GM18861 (cell line): ENCODE data around the gene C10orf71.

Source experiments
- ATAC-seq: cut with Tn5 transposase; IDR thresholded peaks from one replicate; pipeline ENCODE4 v1.9.1; 2021; ENCODE audit not compliant: unreplicated experiment

C10orf71 gene

GRCh38 chr10:49298983-49299815 is at the start of gene C10orf71:
C10orf71 (plus strand) TSS chr10:49299170; CDS start chr10:49322546, 23,376 bp downstream.
- ATAC-seq = no peak

DNA sequence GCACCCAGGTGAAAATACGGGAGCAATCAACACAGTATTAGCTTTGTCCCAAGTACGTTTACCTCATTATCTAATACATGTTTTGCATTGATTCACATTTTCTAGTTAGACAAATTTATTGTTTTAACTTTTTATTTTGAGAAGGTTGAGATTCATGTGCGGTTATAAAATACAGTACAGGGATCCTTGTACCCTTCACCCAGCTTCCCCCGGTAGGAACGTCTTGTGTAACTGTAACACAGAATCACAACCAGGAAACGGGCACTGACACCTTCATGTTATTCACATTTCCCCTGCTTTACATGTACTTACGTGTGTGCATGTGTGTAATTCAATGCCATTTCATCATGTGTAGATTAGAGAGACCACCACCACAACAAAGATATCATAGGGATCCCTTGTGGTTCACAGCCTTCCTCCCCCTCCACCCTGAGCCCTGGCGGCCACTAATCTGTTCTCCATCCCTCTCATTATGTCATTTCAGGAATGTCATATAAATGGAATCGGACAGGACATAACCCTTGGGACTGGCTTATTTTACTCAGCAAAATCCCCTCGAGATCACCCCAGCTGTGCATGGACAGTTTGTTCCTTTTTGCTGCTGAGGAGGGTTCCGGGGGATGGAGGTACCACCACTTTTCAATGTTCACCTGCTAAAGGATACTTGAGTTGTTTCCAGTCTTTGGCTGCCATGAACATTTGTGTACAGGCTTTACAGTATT is 46.5 kb upstream of the C10orf71 start:
- no peak for ATAC-seq

- ATAC-seq = no peak
Observed at GRCh38 chr10:49253340-49253906, 45.5 kb upstream of the C10orf71 start.

DNA sequence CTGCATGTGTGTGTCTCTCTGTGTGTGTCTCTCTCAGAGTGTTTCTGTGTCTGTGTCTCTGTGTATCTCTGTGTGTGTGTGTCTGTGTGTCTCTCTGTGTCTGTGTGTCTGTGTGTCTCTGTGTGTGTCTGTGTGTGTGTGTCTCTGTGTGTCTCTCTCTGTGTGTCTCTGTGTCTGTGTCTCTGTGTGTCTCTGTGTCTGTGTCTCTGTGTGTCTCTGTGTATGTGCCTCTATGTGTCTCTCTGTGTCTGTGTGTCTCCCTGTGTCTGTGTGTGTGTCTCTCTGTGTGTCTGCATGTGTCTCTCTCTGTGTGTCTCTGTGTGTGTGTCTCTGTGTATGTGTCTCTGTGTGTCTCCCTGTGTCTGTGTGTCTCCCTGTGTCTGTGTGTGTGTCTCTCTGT is 44.8 kb upstream of the C10orf71 start:
- no peak for ATAC-seq

- ATAC-seq = no peak
Observed at GRCh38 chr10:49254556-49255318, 44.2 kb upstream of the C10orf71 start.

DNA sequence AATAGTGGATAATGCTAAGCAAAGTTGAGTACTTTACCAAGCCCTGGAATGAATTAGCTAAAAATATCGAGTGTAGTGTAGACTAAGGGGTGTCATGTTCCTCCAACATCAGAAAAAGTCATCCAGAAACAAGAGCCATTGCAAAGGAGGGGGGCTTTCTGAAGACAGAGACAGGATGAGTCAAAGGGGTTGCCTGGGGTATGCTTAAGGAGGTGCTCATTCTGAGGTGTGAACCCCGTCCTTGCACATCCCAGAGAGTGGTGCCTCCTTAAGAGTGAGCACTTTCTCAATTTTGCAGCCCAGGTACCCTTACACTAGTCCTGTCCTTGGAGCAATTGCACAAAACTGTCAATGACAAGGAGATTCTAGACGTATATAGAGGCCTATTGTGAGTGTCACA is 43.1 kb upstream of the C10orf71 start:
- no peak for ATAC-seq

DNA sequence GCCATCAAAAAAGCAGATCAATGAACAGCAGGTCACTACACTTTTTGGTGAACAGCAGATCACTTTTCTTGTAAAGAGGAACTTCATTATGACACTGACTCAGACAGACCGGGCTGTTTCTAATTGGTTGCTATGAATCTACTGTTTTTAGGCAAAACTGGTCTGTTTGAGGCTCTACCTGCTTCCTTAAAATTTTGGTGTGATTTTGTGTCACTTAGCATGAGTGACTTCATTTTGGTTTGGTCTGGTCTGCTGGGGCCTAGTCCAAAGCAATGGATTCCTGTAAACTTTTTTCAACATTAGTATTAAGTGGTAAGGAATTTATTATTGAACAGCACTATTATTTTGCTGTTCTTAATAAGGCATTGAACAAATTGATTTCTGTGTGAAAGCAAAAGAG is 41.8 kb upstream of the C10orf71 start:
- no peak for ATAC-seq

DNA sequence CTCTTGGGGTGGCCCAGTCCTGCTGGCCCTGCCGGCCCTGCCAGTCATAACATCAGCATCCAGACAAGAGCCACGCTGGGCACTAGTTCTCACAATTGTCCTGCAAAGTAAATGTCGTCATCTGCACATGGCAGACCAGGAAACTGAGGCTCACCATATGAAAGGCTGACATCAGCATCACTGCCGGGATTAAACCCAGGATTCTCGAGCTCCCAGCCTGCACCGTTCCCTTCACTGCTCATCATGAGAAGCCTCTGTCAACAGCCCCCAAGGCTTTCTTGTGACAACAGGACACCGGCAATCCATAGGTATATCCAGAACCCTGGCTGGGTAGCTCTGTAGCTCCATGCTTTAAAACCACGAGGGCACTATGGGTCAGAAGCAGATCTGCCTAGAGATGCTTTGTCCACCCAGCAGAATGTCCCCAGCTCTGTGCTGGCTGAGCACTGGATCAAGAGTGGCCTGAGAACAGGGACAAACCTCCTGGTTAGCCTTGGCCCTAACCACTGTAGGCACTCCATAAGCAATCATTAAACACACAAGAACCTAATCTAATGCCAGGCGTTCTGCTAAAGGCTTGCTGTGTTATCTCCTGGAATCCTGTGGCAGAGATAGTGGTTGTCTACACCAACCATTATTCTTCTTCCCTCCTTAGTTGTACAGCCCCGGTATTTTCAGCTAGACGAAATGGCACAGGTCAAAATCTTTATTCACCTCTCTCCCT is 41.2 kb upstream of the C10orf71 start:
- ATAC-seq = no peak

DNA sequence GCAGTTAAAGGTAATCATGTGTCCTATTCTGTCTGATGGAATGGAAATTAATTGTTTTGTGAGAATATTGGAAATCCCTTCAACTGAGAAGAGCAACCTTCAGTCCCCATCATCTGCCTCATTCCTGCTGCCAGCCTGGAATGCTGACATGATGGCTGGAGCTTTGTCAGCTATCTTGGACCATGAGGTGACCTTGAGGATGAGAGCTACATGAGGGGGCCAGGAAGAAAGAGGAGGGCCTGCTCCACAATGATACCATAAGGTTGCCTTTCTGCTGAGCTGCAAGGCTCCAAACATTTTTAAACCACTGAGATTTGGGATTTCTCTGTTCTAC is 40.7 kb upstream of the C10orf71 start:
- ATAC-seq = no peak

DNA sequence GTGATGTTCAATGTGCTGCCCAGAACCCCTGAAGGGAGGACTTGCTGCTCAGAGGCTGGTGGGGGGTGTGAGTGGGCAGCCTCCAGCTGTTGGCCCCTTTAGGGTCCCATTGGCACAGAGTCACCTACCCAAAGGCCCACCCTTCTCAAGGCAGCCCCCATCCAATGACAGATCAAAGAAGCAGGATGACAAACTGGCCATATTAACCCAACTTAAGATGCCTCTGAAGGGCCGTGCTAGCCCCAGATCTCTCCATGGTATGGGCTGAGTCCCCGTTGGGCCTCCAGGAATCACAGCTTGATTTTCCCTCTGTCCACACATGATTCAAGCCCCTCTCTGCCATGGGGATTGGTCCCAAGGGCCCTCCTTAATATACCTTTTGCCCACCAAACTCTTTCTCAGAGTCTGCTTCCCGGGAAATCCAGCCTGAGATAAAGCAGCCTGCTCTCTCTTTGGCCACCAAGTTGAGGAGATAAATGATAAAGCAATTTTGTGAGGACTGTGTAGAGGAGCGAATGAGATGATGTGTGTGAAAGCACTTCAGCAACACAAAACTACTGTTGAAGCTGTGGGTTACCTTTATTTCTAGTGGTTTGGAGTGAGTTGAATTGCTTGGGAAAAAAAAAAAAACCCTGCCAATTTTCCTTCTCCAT is 38.2 kb upstream of the C10orf71 start:
- no peak for ATAC-seq

GRCh38 chr10:49263591-49263990 is 35.4 kb upstream of the C10orf71 start:
- no peak for ATAC-seq

GRCh38 chr10:49264177-49264677 is 34.7 kb upstream of the C10orf71 start:
- no peak for ATAC-seq

GRCh38 chr10:49265885-49266284 is 33.1 kb upstream of the C10orf71 start:
- no peak for ATAC-seq

DNA sequence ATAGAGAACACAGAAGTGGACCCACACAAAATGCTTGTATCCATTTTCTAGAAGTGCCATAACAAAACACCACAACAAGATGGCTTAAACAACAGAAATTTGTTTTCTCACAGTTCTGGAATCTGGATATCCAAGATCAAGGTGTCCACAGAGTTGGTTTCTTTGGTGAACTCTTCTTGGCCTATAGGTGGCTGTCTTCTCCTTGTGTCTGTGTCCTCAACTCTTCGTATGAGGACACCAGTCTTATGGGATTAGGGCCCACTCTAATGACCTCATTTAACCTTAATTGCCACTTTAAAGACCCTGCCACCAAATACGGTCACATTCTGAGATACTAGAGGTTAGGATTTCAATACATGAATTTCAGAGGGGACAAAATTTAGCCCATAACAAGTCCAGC is 30.8 kb upstream of the C10orf71 start:
- no peak for ATAC-seq

DNA sequence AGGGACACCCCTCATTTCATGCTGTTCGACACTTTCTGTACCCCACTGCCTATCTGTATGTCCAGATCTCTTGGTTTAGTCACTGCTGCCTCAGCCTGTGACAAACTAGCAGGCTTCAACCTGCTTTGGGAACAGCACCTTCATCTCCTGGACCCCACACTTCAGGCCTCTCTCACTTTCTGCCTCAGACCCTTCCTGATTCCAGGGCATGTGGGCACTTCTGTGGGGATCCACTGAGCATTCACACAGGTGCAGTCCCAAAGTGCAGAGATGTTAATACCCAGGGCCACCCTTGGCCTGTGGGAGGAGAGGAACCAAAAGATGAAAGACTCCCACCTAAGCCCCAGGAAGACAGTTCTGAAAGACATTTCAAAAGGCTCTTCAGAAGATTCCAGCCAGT is 29.4 kb upstream of the C10orf71 start:
- ATAC-seq = no peak

DNA sequence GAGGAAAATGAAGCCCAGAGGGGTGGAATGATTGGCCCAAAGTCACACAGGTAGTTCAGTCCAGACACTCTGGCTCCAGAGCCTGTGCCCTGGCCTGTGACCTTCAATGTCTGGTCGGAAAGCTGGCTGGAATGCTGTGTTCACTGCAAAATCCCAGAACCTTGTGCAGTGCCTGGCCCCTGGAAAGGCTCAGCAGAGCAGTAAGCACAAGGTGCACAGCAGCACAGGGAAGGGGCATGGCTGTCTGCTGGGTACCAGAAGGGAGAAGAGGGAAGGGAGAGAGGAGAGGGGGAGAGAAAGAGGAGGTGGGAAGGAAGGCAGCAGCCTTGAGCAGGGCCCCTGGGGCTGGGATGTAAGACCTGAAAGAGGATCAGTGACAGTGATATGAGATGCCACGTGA is 28.4 kb upstream of the C10orf71 start:
- no peak for ATAC-seq

DNA sequence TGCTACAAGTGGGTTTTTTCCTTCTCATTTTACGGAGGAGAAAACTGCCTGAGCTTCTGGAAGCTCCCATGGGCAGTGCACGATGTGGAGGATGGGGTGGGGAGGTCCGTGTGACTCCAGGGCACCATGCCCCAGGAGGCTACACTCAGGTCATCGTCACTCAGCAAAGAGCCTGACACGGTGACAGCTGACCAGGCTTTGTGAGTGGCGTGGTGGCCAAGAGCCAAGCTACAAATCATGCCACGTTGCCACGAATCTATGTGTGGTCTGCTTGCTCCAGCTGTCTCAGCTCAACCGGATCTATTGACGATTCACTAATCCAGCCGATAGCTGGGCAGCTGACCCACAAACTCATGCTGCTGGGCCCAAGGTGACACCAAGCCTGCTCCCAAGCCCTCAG is 27.6 kb upstream of the C10orf71 start:
- ATAC-seq = no peak

- ATAC-seq = no peak
Observed at GRCh38 chr10:49272251-49273081, 26.5 kb upstream of the C10orf71 start.

DNA sequence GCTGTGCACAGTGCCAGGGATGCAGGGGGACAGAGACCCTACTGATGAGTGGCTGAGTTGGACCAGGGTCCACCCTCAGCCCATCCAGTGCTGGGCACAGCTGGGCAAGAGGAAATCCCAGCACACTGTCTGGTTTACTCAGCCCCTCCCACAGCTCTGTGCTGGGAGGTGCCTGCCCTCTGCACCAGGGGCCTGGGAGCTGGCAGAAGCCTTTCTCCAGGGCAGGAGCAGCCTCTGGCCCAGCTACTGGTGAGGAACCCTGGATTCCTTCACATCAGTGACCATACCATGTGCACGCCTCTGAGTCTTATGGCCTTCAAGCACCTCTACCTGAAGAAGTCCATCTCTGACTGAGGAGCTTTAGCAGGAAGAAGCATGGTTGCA is 25.9 kb upstream of the C10orf71 start:
- ATAC-seq = no peak
